K562 (cell line): ENCODE measurements around the gene RNU2-1. TPM values are rescaled to one million over a fixed set of nuclear protein-coding genes. Genes with fewer than 3 reads are reported as not detected.

ENCODE experiments used
- ATAC-seq: fragments of 200-7000 bp; cut with Tn5 transposase; 3 replicates; pipeline ENCODE4 v1.9.1; 2020; ENCODE audit warnings: moderate library complexity
- BruUV-seq: library from RNA; stranded (reverse); fragments of 400-500 nt; replicated peaks from 2 replicates; lab custom pipeline; 2021; lab: Mats Ljungman, UMichigan
- CTCF ChIA-PET: fragments of 300-600 bp; formaldehyde crosslinking; extraction: SDS; loops from one replicate; lab custom pipeline; 2021; ENCODE audit warnings: low intra/inter-chr PET ratio; lab: Yijun Ruan, JAX
- POLR2A ChIA-PET: fragments of 300-600, 350-650 bp; sonication (Branson Sonifier 250); formaldehyde crosslinking; extraction: SDS; loops from one replicate; lab custom pipeline; 2021; ENCODE audit warnings: antibody characterized with exemption, inconsistent platforms; lab: Yijun Ruan, JAX
- DNase-seq, 4 experiments: peaks; one replicate each; pipeline versions ENCODE4 v3.0.0 to v3.0.0-alpha.2; 2011 to 2018; ENCODE audit warnings: low spot score in 3 of 4, mixed read lengths in 3 of 4; ENCODE audit errors: extremely low read depth in 1 of 4
- FAIRE-seq: peaks from 2 replicates; lab custom pipeline; 2011; peaks lifted over from hg19 to GRCh38; lab: Jason Lieb, UNC
- H2AFZ ChIP-seq: 2 replicates; pipeline ENCODE4 v1.6.0; 2011; ENCODE audit warnings: low read depth, low read length, control low read depth, inconsistent platforms
- H3K27ac ChIP-seq: fragments of 200-600 bp; 3 replicates; pipeline ENCODE4 v1.8.0; 2011; ENCODE audit warnings: low read depth, mild to moderate bottlenecking, control low read depth, inconsistent platforms, low read length, moderate library complexity, mixed read lengths; ENCODE audit errors: extremely low read depth
- H3K27me3 ChIP-seq, 2 experiments: fragments of 300-600 bp in 1 of 2; 2 replicates in 1 of 2; 3 replicates in 1 of 2; pipeline versions ENCODE4 v1.6.0 to v1.8.0; 2011; ENCODE audit warnings: inconsistent platforms in 2 of 2, low read length in 2 of 2, mild to moderate bottlenecking in 1 of 2, mixed read lengths in 1 of 2, moderate library complexity in 1 of 2; ENCODE audit not compliant: control insufficient read depth in 2 of 2, insufficient read depth in 2 of 2
- H3K36me3 ChIP-seq: fragments of 300-600 bp; 3 replicates; pipeline ENCODE4 v1.8.0; 2011; ENCODE audit warnings: mild to moderate bottlenecking, low read length, inconsistent platforms; ENCODE audit not compliant: control insufficient read depth, insufficient read depth
- H3K4me1 ChIP-seq, 2 experiments: fragments of 200-600 bp in 1 of 2; replicated peaks in 1 of 2; 2 replicates in 1 of 2; 3 replicates in 1 of 2; pipeline versions ENCODE4 v1.5.1 to v1.8.0; 2011; ENCODE audit warnings: inconsistent platforms in 2 of 2, low read length in 2 of 2, mild to moderate bottlenecking in 1 of 2, mixed read lengths in 1 of 2, moderate library complexity in 1 of 2; ENCODE audit not compliant: control insufficient read depth in 2 of 2, insufficient read depth in 2 of 2
- H3K4me2 ChIP-seq: 2 replicates; pipeline ENCODE4 v1.6.1; 2011; ENCODE audit warnings: low read length, control low read depth, inconsistent platforms, mixed read lengths; ENCODE audit not compliant: insufficient read depth
- H3K4me3 ChIP-seq: fragments of 200-600 bp; sonication (generic), shearing (Covaris generic); 2 replicates; pipeline ENCODE4 v1.5.1; 2016; ENCODE audit warnings: control low read depth, inconsistent platforms
- H3K79me2 ChIP-seq: fragments of 200-600 bp; 3 replicates; pipeline ENCODE4 v1.8.0; 2011; ENCODE audit warnings: low read length, inconsistent platforms; ENCODE audit not compliant: control insufficient read depth, insufficient read depth
- H3K9ac ChIP-seq, 2 experiments: 2 replicates each; pipeline versions ENCODE4 v1.6.0 to v1.6.1; 2011; ENCODE audit warnings: low read depth in 2 of 2, low read length in 2 of 2, control low read depth in 1 of 2, inconsistent platforms in 1 of 2, mild to moderate bottlenecking in 1 of 2, mixed read lengths in 1 of 2; ENCODE audit not compliant: insufficient read depth in 1 of 2
- H3K9me1 ChIP-seq: one replicate; pipeline ENCODE4 v1.6.0; 2011; ENCODE audit warnings: inconsistent platforms, mild to moderate bottlenecking, low read length, moderate library complexity; ENCODE audit not compliant: control insufficient read depth, insufficient read depth
- H3K9me3 ChIP-seq: replicated peaks from 2 replicates; pipeline ENCODE4 v1.5.1; 2011; ENCODE audit warnings: low read depth, low read length, inconsistent platforms; ENCODE audit not compliant: control insufficient read depth, insufficient read depth
- H4K20me1 ChIP-seq: replicated peaks from 2 replicates; pipeline ENCODE4 v1.6.1; 2011; ENCODE audit warnings: low read length, inconsistent platforms, mixed read lengths; ENCODE audit not compliant: control insufficient read depth, insufficient read depth
- HDAC1 ChIP-seq, 2 experiments: fragments of 450-650 bp; IDR thresholded peaks; 2 replicates each; pipeline ENCODE4 v1.6.1; 2016 to 2017; ENCODE audit warnings: inconsistent platforms in 1 of 2, mild to moderate bottlenecking in 1 of 2, moderate library complexity in 1 of 2
- IRF2 ChIP-seq: sonication (generic); formaldehyde crosslinking; IDR thresholded peaks from 2 replicates; pipeline ENCODE4 v1.8.1; 2022; ENCODE audit warnings: mild to moderate bottlenecking, missing genetic modification reagents
- MEIS2 ChIP-seq: fragments of 450-650 bp; IDR thresholded peaks from 2 replicates; pipeline ENCODE4 v1.6.1; 2014; ENCODE audit warnings: mild to moderate bottlenecking; ENCODE audit not compliant: partially characterized antibody
- ZFPM2 ChIP-seq: fragments of 250-450 bp; sonication (Bioruptor Pico); IDR thresholded peaks from 2 replicates; pipeline ENCODE4 v1.5.1; 2022; ENCODE audit warnings: mild to moderate bottlenecking
- WGBS: fragments of 100-300 bp; shearing (Covaris generic); methylation state at CpG from one replicate; pipeline ENCODE4 v1.1.6; 2016; ENCODE audit warnings: low coverage, mixed read lengths; ENCODE audit not compliant: insufficient coverage; ENCODE audit errors: missing lambda C conversion rate; 5-methylcytosine and 5-hydroxymethylcytosine counted together
- in situ Hi-C: fragments of 300-500 bp; cut with MboI; formaldehyde crosslinking; loops from 4 replicates; pipeline ENCODE4 v1.15.0; 2018; ENCODE audit warnings: inconsistent platforms, mixed read lengths
- intact Hi-C: fragments of 100-400 bp; cut with micrococcal nuclease; formaldehyde crosslinking; loops from 2 replicates; pipeline ENCODE4 v1.14.2; 2022
- polyA plus RNA-seq, 8 experiments: library from polyadenylated mRNA; depleted of rRNA in 4 of 8; stranded (reverse) in 5 of 8; unstranded in 3 of 8; fragments of >200 nt; fragmentation: Nextera tagmentation in 2 of 8; fragmentation: Illumina TruSeq in 1 of 8; extraction: Ambion mirVana in 2 of 8; extraction: Trizol in 1 of 8; gene quantifications; 2 replicates each; pipeline versions ENCODE4 v1.2.1 to v1.2.3, GENCODE V29; 2011 to 2014; ENCODE audit warnings: inconsistent platforms in 1 of 8, missing spikeins in 1 of 8
- total RNA-seq, 7 experiments: library from RNA; depleted of rRNA in 6 of 7; stranded (reverse); fragments of >200 nt in 6 of 7; fragmentation: Illumina TruSeq in 2 of 7; extraction: Trizol in 2 of 7; gene quantifications; 2 replicates each; pipeline versions ENCODE4 v1.2.1 to v1.2.3, GENCODE V29; 2011 to 2021; ENCODE audit warnings: low replicate concordance in 1 of 7
- TF ChIP-seq, protein P1 (sequence below): conservative IDR thresholded peaks from 2 replicates; pipeline ENCODE4 v1.6.1; 2011; ENCODE audit warnings: low read depth, mild to moderate bottlenecking, low read length; ENCODE audit not compliant: control insufficient read depth

RNU2-1 gene
- total and polyA plus RNA-seq, 9 of the 15 experiments (the other 6 are each of a cell fraction or from before 2014, with no cell fraction given), result 9,527 TPM; not detected in 8

- CTCF ChIA-PET, result no interaction called here
- Histone ChIP-seq H3K79me2 (no peaks in the 10 kb centered on the region), H3K4me1 (no peaks in the 10 kb centered on the region), H3K9ac (no peak overlapping the region), H3K27ac (no peak overlapping the region), H3K9me1 (no peaks in the 10 kb centered on the region), H3K4me3 (no peak overlapping the region), H3K9me3 (no peaks in the 10 kb centered on the region), H3K4me2 (no peak overlapping the region), H4K20me1 (no peaks in the 10 kb centered on the region), H3K36me3 (no peaks in the 10 kb centered on the region), H2AFZ (no peak overlapping the region), H3K27me3 (0 out of 5 replicates have a peak, but pooled peaks cover 0 to 6% of the 10 kb centered on the region in 2 experiments)
- ATAC-seq (no peak), DNase-seq (no peak), FAIRE-seq (no peak)
- WGBS, result 68% methylated on average over 7 of the region's 7 CpGs
- TF ChIP-seq, protein P1, sequence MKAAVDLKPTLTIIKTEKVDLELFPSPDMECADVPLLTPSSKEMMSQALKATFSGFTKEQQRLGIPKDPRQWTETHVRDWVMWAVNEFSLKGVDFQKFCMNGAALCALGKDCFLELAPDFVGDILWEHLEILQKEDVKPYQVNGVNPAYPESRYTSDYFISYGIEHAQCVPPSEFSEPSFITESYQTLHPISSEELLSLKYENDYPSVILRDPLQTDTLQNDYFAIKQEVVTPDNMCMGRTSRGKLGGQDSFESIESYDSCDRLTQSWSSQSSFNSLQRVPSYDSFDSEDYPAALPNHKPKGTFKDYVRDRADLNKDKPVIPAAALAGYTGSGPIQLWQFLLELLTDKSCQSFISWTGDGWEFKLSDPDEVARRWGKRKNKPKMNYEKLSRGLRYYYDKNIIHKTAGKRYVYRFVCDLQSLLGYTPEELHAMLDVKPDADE, result no peak
- no peak for TF ChIP-seq MEIS2
- no peak for TF ChIP-seq HDAC1 (IDR thresholded peaks at IDR 0.05)
- TF ChIP-seq ZFPM2, result no peak
- no peak for TF ChIP-seq IRF2 (CRISPR knock-in tag)
- BruUV-seq, result no TSS peak
- in situ Hi-C loops (no loop called here), intact Hi-C loops (no loop called here)
- POLR2A ChIA-PET, result interaction anchor here (1.6 to 4.3 kb wide), 2 partner anchors 10 to 91 kb away, joined by 7 to 62 read pairs; no protein-coding TSS in a partner anchor
Observed at GRCh38 chr17:43226393-43226792, 7.4 kb downstream of the RNU2-1 start.
